Stimulated activated CD4-positive, alpha-beta T cell treated with anti-CD3 and anti-CD28 coated beads, Interleukin-12 subunit alpha, Interleukin-12 subunit beta, amount 100 ng/mL, for 4 hours (primary cell): Measurements from ENCODE around the gene HTRA3.
"Not testable (repeated sequence)": the region's sequence is repeated elsewhere in the genome, so short reads cannot be mapped to it uniquely, and the experiment has no call there.

Experiments used
- DNase-seq: peaks from one replicate; pipeline ENCODE4 v3.0.0-alpha.2; 2020

HTRA3 gene

GRCh38 chr4:8330821-8331574 is 61.4 kb downstream of the HTRA3 start:
- no peak for DNase-seq

GRCh38 chr4:8331575-8331955 is 62.0 kb downstream of the HTRA3 start:
- no peak for DNase-seq

- DNase-seq = no peak
These were observed 62.7 kb downstream of the HTRA3 start for GRCh38 chr4:8332038-8332857.

GRCh38 chr4:8332891-8333331 is 63.4 kb downstream of the HTRA3 start:
- DNase-seq = no peak

GRCh38 chr4:8333726-8334460 is 64.3 kb downstream of the HTRA3 start:
- DNase-seq = no peak

GRCh38 chr4:8334786-8335460 is 65.4 kb downstream of the HTRA3 start:
- no peak for DNase-seq

- no peak for DNase-seq
These were observed 66.3 kb downstream of the HTRA3 start for GRCh38 chr4:8335848-8336247.

GRCh38 chr4:8336412-8337075 is 67.0 kb downstream of the HTRA3 start:
- no peak for DNase-seq

- no peak for DNase-seq
These were observed 68.9 kb downstream of the HTRA3 start for GRCh38 chr4:8338351-8338961.

GRCh38 chr4:8340781-8341241 is 71.3 kb downstream of the HTRA3 start:
- no peak for DNase-seq

GRCh38 chr4:8341281-8341680 is 71.7 kb downstream of the HTRA3 start:
- not testable (repeated sequence) for DNase-seq

GRCh38 chr4:8341691-8342090 is 72.1 kb downstream of the HTRA3 start:
- DNase-seq = no peak

- no peak for DNase-seq
These were observed 73.2 kb downstream of the HTRA3 start for GRCh38 chr4:8342651-8343261.

- no peak for DNase-seq
These were observed 73.9 kb downstream of the HTRA3 start for GRCh38 chr4:8343262-8343966.

GRCh38 chr4:8343967-8344331 is 74.4 kb downstream of the HTRA3 start:
- DNase-seq = no peak

GRCh38 chr4:8344377-8344776 is 74.8 kb downstream of the HTRA3 start:
- no peak for DNase-seq

- no peak for DNase-seq
These were observed 75.7 kb downstream of the HTRA3 start for GRCh38 chr4:8345053-8345945.

GRCh38 chr4:8345946-8346814 is 76.6 kb downstream of the HTRA3 start:
- no peak for DNase-seq
